Neural cell (in vitro differentiated cells): ENCODE data around the gene CCNE1. TPM values are rescaled to one million over a fixed set of nuclear protein-coding genes. Genes with fewer than 3 reads are reported as not detected.

Experiments
- H2AFZ ChIP-seq: fragments of 200-600, 300-800 bp; sonication (generic), shearing (Covaris generic); 2 replicates; pipeline ENCODE4 v1.6.0; 2014; ENCODE audit warnings: low read depth, mild to moderate bottlenecking, antibody characterized with exemption, low read length, moderate library complexity
- H3F3A ChIP-seq: fragments of 200-600 bp; shearing (Covaris generic); 2 replicates; pipeline ENCODE4 v1.6.1; 2016; ENCODE audit warnings: mild to moderate bottlenecking, moderate library complexity, mixed read lengths, antibody characterized with exemption, low read length; ENCODE audit not compliant: insufficient read depth, poor library complexity, severe bottlenecking
- H3K27ac ChIP-seq: fragments of 200-600, 300-800 bp; sonication (generic), shearing (Covaris generic); 2 replicates; pipeline ENCODE4 v1.5.1; 2014; ENCODE audit warnings: mild to moderate bottlenecking, low read length, moderate library complexity
- H3K27me3 ChIP-seq: fragments of 300-800, 200-600 bp; sonication (generic), shearing (Covaris generic); 2 replicates; pipeline ENCODE4 v1.6.0; 2014; ENCODE audit warnings: mild to moderate bottlenecking, low read depth, low read length, moderate library complexity; ENCODE audit not compliant: insufficient read depth
- H3K36me3 ChIP-seq: fragments of 300-800, 200-600 bp; sonication (generic), shearing (Covaris generic); 2 replicates; pipeline ENCODE4 v1.5.1; 2014; ENCODE audit warnings: mild to moderate bottlenecking, antibody characterized with exemption, low read length, moderate library complexity; ENCODE audit not compliant: insufficient read depth
- H3K4me2 ChIP-seq: fragments of 300-800, 200-600 bp; sonication (generic), shearing (Covaris generic); 2 replicates; pipeline ENCODE4 v1.6.0; 2014; ENCODE audit warnings: mild to moderate bottlenecking, low read length
- H3K4me3 ChIP-seq: fragments of 300-800, 200-600 bp; sonication (generic), shearing (Covaris generic); 2 replicates; pipeline ENCODE4 v1.5.1; 2014; ENCODE audit warnings: mild to moderate bottlenecking, low read length, moderate library complexity
- H3K79me2 ChIP-seq: fragments of 200-600 bp; shearing (Covaris generic); replicated peaks from 2 replicates; pipeline ENCODE4 v1.6.0; 2014; ENCODE audit warnings: mild to moderate bottlenecking, low read length, moderate library complexity; ENCODE audit not compliant: insufficient read depth
- H3K9ac ChIP-seq: fragments of 300-800, 200-600 bp; sonication (generic), shearing (Covaris generic); 2 replicates; pipeline ENCODE4 v1.6.1; 2016; ENCODE audit warnings: mild to moderate bottlenecking, low read length, mixed read lengths
- H3K9me2 ChIP-seq: fragments of 200-600 bp; shearing (Covaris generic); 2 replicates; pipeline ENCODE4 v1.6.1; 2016; ENCODE audit warnings: mild to moderate bottlenecking, low read length, mixed read lengths; ENCODE audit not compliant: insufficient read depth
- H3K9me3 ChIP-seq: fragments of 200-600, 300-800 bp; sonication (generic), shearing (Covaris generic); 2 replicates; pipeline ENCODE4 v1.6.1; 2016; ENCODE audit warnings: mild to moderate bottlenecking, mixed run types, low read length, moderate library complexity, mixed read lengths
- H4K20me1 ChIP-seq: fragments of 200-600 bp; shearing (Covaris generic); 2 replicates; pipeline ENCODE4 v1.6.1; 2016; ENCODE audit warnings: mild to moderate bottlenecking, mixed run types; ENCODE audit not compliant: insufficient read depth
- CTCF ChIP-seq: fragments of 450-650 bp; IDR thresholded peaks from 2 replicates; pipeline ENCODE4 v1.5.1; 2014; ENCODE audit warnings: antibody characterized with exemption, mild to moderate bottlenecking, moderate library complexity; ENCODE audit not compliant: poor library complexity, severe bottlenecking
- EP300 ChIP-seq: fragments of 450-650 bp; conservative IDR thresholded peaks from 2 replicates; pipeline ENCODE4 v1.6.1; 2014; ENCODE audit warnings: antibody characterized with exemption, mild to moderate bottlenecking, moderate library complexity; ENCODE audit not compliant: poor library complexity, severe bottlenecking
- EZH2 ChIP-seq: fragments of 200-600, 300-800 bp; shearing (Covaris generic), sonication (generic); IDR thresholded peaks from 2 replicates; pipeline ENCODE4 v1.6.1; 2014; ENCODE audit warnings: antibody characterized with exemption, low read length, borderline replicate concordance, mild to moderate bottlenecking; ENCODE audit not compliant: insufficient read depth, poor library complexity, severe bottlenecking
- MXI1 ChIP-seq: fragments of 450-650 bp; conservative IDR thresholded peaks from 2 replicates; pipeline ENCODE4 v1.6.1; 2014; ENCODE audit warnings: antibody characterized with exemption, mild to moderate bottlenecking; ENCODE audit not compliant: poor library complexity, severe bottlenecking
- POLR2AphosphoS5 ChIP-seq: IDR thresholded peaks from 2 replicates; pipeline ENCODE4 v1.6.1; 2012
- RAD21 ChIP-seq: fragments of 450-650 bp; conservative IDR thresholded peaks from 2 replicates; pipeline ENCODE4 v1.6.1; 2014; ENCODE audit warnings: antibody characterized with exemption, mild to moderate bottlenecking, moderate library complexity
- REST ChIP-seq: IDR thresholded peaks from 2 replicates; pipeline ENCODE4 v1.6.1; 2012; ENCODE audit warnings: borderline replicate concordance
- SMC3 ChIP-seq: fragments of 450-650 bp; conservative IDR thresholded peaks from 2 replicates; pipeline ENCODE4 v1.6.1; 2014; ENCODE audit warnings: antibody characterized with exemption, mild to moderate bottlenecking, moderate library complexity; ENCODE audit not compliant: poor library complexity
- TAF1 ChIP-seq: IDR thresholded peaks from 2 replicates; pipeline ENCODE4 v1.6.1; 2012; ENCODE audit warnings: low read depth
- polyA plus RNA-seq: library from polyadenylated mRNA; depleted of rRNA; stranded (reverse); fragments of >200 nt; gene quantifications from 2 replicates; pipeline ENCODE4 v1.2.3, GENCODE V29; 2014

The CCNE1 gene
- polyA plus RNA-seq, 1 donor from 2014 or later = 4.1 TPM

- Histone ChIP-seq H3K27ac (no peak overlapping the region), H3K27me3 (no peaks in the 10 kb centered on the region), H3K9me2 (no peaks in the 10 kb centered on the region), H3F3A (no peaks in the 10 kb centered on the region), H3K9ac (no peak overlapping the region), H4K20me1 (no peaks in the 10 kb centered on the region), H2AFZ (no peak overlapping the region), H3K79me2 (no peaks in the 10 kb centered on the region), H3K4me2 (no peak overlapping the region), H3K4me3 (no peak overlapping the region), H3K9me3 (no peaks in the 10 kb centered on the region), H3K36me3 (no peaks in the 10 kb centered on the region)
- TF ChIP-seq EZH2 (no peak), CTCF (no peak), REST (no peak), TAF1 (no peak), EP300 (no peak), MXI1 (no peak), SMC3 (no peak), POLR2AphosphoS5 (no peak), RAD21 (no peak)
Measured at GRCh38 chr19:29832801-29833200, 21.0 kb downstream of the CCNE1 start.

GRCh38 chr19:29833614-29834261 is 21.9 kb downstream of the CCNE1 start:
- H3K4me3 ChIP-seq = no peak overlapping the region
- no peak for TF ChIP-seq POLR2AphosphoS5
- TF ChIP-seq MXI1 = no peak
- no peak for TF ChIP-seq SMC3
- TF ChIP-seq EP300 = no peak
- TF ChIP-seq TAF1 = no peak
- TF ChIP-seq CTCF = no peak
- TF ChIP-seq EZH2 = no peak
- no peak for TF ChIP-seq REST
- TF ChIP-seq RAD21 = no peak
- H2AFZ ChIP-seq = no peak overlapping the region
- no peaks in the 10 kb centered on the region for H3K9me3 ChIP-seq
- H3K27me3 ChIP-seq = no peaks in the 10 kb centered on the region
- H3K9ac ChIP-seq = no peak overlapping the region
- H3K36me3 ChIP-seq = no peaks in the 10 kb centered on the region
- H4K20me1 ChIP-seq = no peaks in the 10 kb centered on the region
- no peaks in the 10 kb centered on the region for H3F3A ChIP-seq
- H3K27ac ChIP-seq = no peak overlapping the region
- no peaks in the 10 kb centered on the region for H3K79me2 ChIP-seq
- no peaks in the 10 kb centered on the region for H3K9me2 ChIP-seq
- H3K4me2 ChIP-seq = no peak overlapping the region
